ENCODE measurements around the gene TEAD2. TPM values are rescaled to one million over a fixed set of nuclear protein-coding genes. Genes with fewer than 3 reads are reported as not detected.

Gene TEAD2
- polyA plus RNA-seq (2012; ENCODE audit: insufficient read depth, insufficient read length, low read depth), result 2.3 TPM

- H3K9me3 ChIP-seq, result no peaks in the 10 kb centered on the region
- H3K4me1 ChIP-seq, result no peaks in the 10 kb centered on the region
- no peaks in the 10 kb centered on the region for H3K36me3 ChIP-seq
- H3K4me3 ChIP-seq (ENCODE audit: low read depth, low read length), result peak within 1 kb of the TSS; percentile 55
- peak; percentile 51 for DNase-seq
- TF ChIP-seq CTCF (IDR thresholded peaks at IDR 0.05; ENCODE audit: low read depth, low read length), result no peak
- peaks cover 17% of the 10 kb centered on the region for H3K27me3 ChIP-seq
Observed at GRCh38 chr19:49362048-49362928, at the start of gene TEAD2. Gene TEAD2 (minus strand): TSS chr19:49362416. CDS start chr19:49360075, 2,341 bp downstream.

GRCh38 chr19:49411681-49412326, 49.6 kb upstream of the TEAD2 start:
- no peak for DNase-seq
- Histone ChIP-seq H3K4me1 (peaks cover 19% of the 10 kb centered on the region), H3K27me3 (no peaks in the 10 kb centered on the region), H3K9me3 (no peaks in the 10 kb centered on the region), H3K4me3 (ENCODE audit: low read depth, low read length) (no peak overlapping the region), H3K36me3 (no peaks in the 10 kb centered on the region)
- TF ChIP-seq CTCF (IDR thresholded peaks at IDR 0.05; ENCODE audit: low read depth, low read length), result no peak

- Histone ChIP-seq H3K4me3 (ENCODE audit: low read depth, low read length) (no peak overlapping the region), H3K27me3 (no peaks in the 10 kb centered on the region), H3K36me3 (no peaks in the 10 kb centered on the region), H3K4me1 (peaks cover 11% of the 10 kb centered on the region), H3K9me3 (no peaks in the 10 kb centered on the region)
- DNase-seq, result no peak
- TF ChIP-seq CTCF (IDR thresholded peaks at IDR 0.05; ENCODE audit: low read depth, low read length), result no peak
Observed at GRCh38 chr19:49409441-49410029, 47.3 kb upstream of the TEAD2 start.

GRCh38 chr19:49408816-49409440, 46.7 kb upstream of the TEAD2 start:
- Histone ChIP-seq H3K4me1 (peaks cover 7% of the 10 kb centered on the region), H3K36me3 (no peaks in the 10 kb centered on the region), H3K27me3 (no peaks in the 10 kb centered on the region), H3K9me3 (no peaks in the 10 kb centered on the region), H3K4me3 (ENCODE audit: low read depth, low read length) (no peak overlapping the region)
- no peak for TF ChIP-seq CTCF (IDR thresholded peaks at IDR 0.05; ENCODE audit: low read depth, low read length)
- no peak for DNase-seq

GRCh38 chr19:49407482-49408015, 45.3 kb upstream of the TEAD2 start:
- Histone ChIP-seq H3K9me3 (no peaks in the 10 kb centered on the region), H3K36me3 (no peaks in the 10 kb centered on the region), H3K4me3 (ENCODE audit: low read depth, low read length) (no peak overlapping the region), H3K4me1 (no peaks in the 10 kb centered on the region), H3K27me3 (no peaks in the 10 kb centered on the region)
- TF ChIP-seq CTCF (IDR thresholded peaks at IDR 0.05; ENCODE audit: low read depth, low read length), result no peak
- no peak for DNase-seq
